Rectal smooth muscle tissue (tissue), 1 donor: ENCODE measurements around the gene BCKDK.

Experiments used
- H3K27ac ChIP-seq: one replicate; pipeline ENCODE4 v1.7.0; 2013; ENCODE audit warnings: low read depth, low read length, inconsistent platforms
- H3K27me3 ChIP-seq: one replicate; pipeline ENCODE4 v1.7.0; 2013; ENCODE audit warnings: low read length; ENCODE audit not compliant: control insufficient read depth, insufficient read depth
- H3K36me3 ChIP-seq: one replicate; pipeline ENCODE4 v1.7.0; 2013; ENCODE audit warnings: low read length; ENCODE audit not compliant: control insufficient read depth, insufficient read depth
- H3K4me1 ChIP-seq: one replicate; pipeline ENCODE4 v1.7.0; 2013; ENCODE audit warnings: low read length; ENCODE audit not compliant: control insufficient read depth, insufficient read depth
- H3K4me3 ChIP-seq: one replicate; pipeline ENCODE4 v1.7.0; 2013; ENCODE audit warnings: low read length
- H3K9ac ChIP-seq: one replicate; pipeline ENCODE4 v1.7.0; 2013; ENCODE audit warnings: low read length

BCKDK gene

GRCh38 chr16:31128711-31129567 lies 20.8 kb downstream of the BCKDK start:
- Histone ChIP-seq H3K9ac (no peak overlapping the region), H3K4me3 (no peak overlapping the region), H3K4me1 (no peaks in the 10 kb centered on the region), H3K27me3 (no peaks in the 10 kb centered on the region), H3K27ac (peak overlapping the region; percentile 64), H3K36me3 (peaks cover 15% of the 10 kb centered on the region)

GRCh38 chr16:31129568-31130335 lies 21.6 kb downstream of the BCKDK start:
- Histone ChIP-seq H3K27me3 (no peaks in the 10 kb centered on the region), H3K4me1 (no peaks in the 10 kb centered on the region), H3K4me3 (no peak overlapping the region), H3K36me3 (peaks cover 15% of the 10 kb centered on the region), H3K9ac (no peak overlapping the region), H3K27ac (peak overlapping the region; percentile 64)

GRCh38 chr16:31130336-31130891 lies 22.2 kb downstream of the BCKDK start:
- Histone ChIP-seq H3K4me1 (no peaks in the 10 kb centered on the region), H3K27ac (no peak overlapping the region), H3K4me3 (no peak overlapping the region), H3K27me3 (no peaks in the 10 kb centered on the region), H3K9ac (no peak overlapping the region), H3K36me3 (peaks cover 15% of the 10 kb centered on the region)

- Histone ChIP-seq H3K36me3 (peaks cover 15% of the 10 kb centered on the region), H3K9ac (no peak overlapping the region), H3K27me3 (no peaks in the 10 kb centered on the region), H3K4me3 (no peak overlapping the region), H3K27ac (no peak overlapping the region), H3K4me1 (no peaks in the 10 kb centered on the region)
Observed at GRCh38 chr16:31130899-31131298, 22.7 kb downstream of the BCKDK start.

- peaks cover 15% of the 10 kb centered on the region for H3K36me3 ChIP-seq
- H3K27ac ChIP-seq: no peak overlapping the region
- H3K9ac ChIP-seq: no peak overlapping the region
- no peak overlapping the region for H3K4me3 ChIP-seq
- H3K4me1 ChIP-seq: no peaks in the 10 kb centered on the region
- no peaks in the 10 kb centered on the region for H3K27me3 ChIP-seq
Observed at GRCh38 chr16:31131416-31131815, 23.2 kb downstream of the BCKDK start.

- Histone ChIP-seq H3K4me1 (no peaks in the 10 kb centered on the region), H3K36me3 (peaks cover 15% of the 10 kb centered on the region), H3K27me3 (no peaks in the 10 kb centered on the region), H3K4me3 (no peak overlapping the region), H3K27ac (no peak overlapping the region), H3K9ac (no peak overlapping the region)
Observed at GRCh38 chr16:31131841-31132271, 23.7 kb downstream of the BCKDK start.

- Histone ChIP-seq H3K27me3 (no peaks in the 10 kb centered on the region), H3K4me3 (no peak overlapping the region), H3K27ac (no peak overlapping the region), H3K4me1 (no peaks in the 10 kb centered on the region), H3K9ac (no peak overlapping the region), H3K36me3 (peaks cover 15% of the 10 kb centered on the region)
Observed at GRCh38 chr16:31132303-31132979, 24.3 kb downstream of the BCKDK start.

GRCh38 chr16:31133046-31133501 lies 24.9 kb downstream of the BCKDK start:
- Histone ChIP-seq H3K4me3 (no peak overlapping the region), H3K27me3 (no peaks in the 10 kb centered on the region), H3K9ac (no peak overlapping the region), H3K27ac (no peak overlapping the region), H3K36me3 (peaks cover 13% of the 10 kb centered on the region), H3K4me1 (no peaks in the 10 kb centered on the region)

- Histone ChIP-seq H3K4me1 (no peaks in the 10 kb centered on the region), H3K4me3 (peak overlapping the region; percentile 70), H3K27me3 (no peaks in the 10 kb centered on the region), H3K27ac (no peak overlapping the region), H3K36me3 (peaks cover 9% of the 10 kb centered on the region), H3K9ac (no peak overlapping the region)
Observed at GRCh38 chr16:31134091-31134571, 25.9 kb downstream of the BCKDK start.

GRCh38 chr16:31134625-31135534 lies 26.7 kb downstream of the BCKDK start:
- peaks cover 9% of the 10 kb centered on the region for H3K36me3 ChIP-seq
- no peak overlapping the region for H3K27ac ChIP-seq
- H3K27me3 ChIP-seq: no peaks in the 10 kb centered on the region
- peak overlapping the region; percentile 64 for H3K9ac ChIP-seq
- peak overlapping the region; percentile 70 for H3K4me3 ChIP-seq
- H3K4me1 ChIP-seq: no peaks in the 10 kb centered on the region

GRCh38 chr16:31135535-31136286 lies 27.5 kb downstream of the BCKDK start, which contains the start of gene PRSS8:
Gene PRSS8, minus strand, starts transcription at chr16:31135727. Its CDS starts 229 bp downstream, at chr16:31135498.
- no peak within 1 kb of the TSS for H3K27ac ChIP-seq
- no peaks in the 10 kb centered on the region for H3K4me1 ChIP-seq
- peaks cover 3% of the 10 kb centered on the region for H3K36me3 ChIP-seq
- peak within 1 kb of the TSS; percentile 64 for H3K9ac ChIP-seq
- H3K27me3 ChIP-seq: no peaks in the 10 kb centered on the region
- H3K4me3 ChIP-seq: peak within 1 kb of the TSS; percentile 70
